CD4-positive, alpha-beta T cell treated with Interleukin-17A for 1 hour (primary cell): ENCODE results near the gene NHSL2.
A peak's percentile ranks its signal among the peaks of the same experiment; 100 is the strongest.

Source experiments
- DNase-seq: peaks from one replicate; pipeline ENCODE4 v3.0.0-alpha.2; 2020

NHSL2 gene

GRCh38 chrX:72114807-72115206, 204.2 kb downstream of the NHSL2 start:
- no peak for DNase-seq

- DNase-seq: no peak
These were observed 204.7 kb downstream of the NHSL2 start for GRCh38 chrX:72115380-72115779.

GRCh38 chrX:72117636-72118210, 207.1 kb downstream of the NHSL2 start:
- no peak for DNase-seq

GRCh38 chrX:72120837-72121236, 210.2 kb downstream of the NHSL2 start:
- DNase-seq: no peak

- peak; percentile 62 for DNase-seq
These were observed 210.7 kb downstream of the NHSL2 start for GRCh38 chrX:72121383-72121782.

- no peak for DNase-seq
These were observed 212.1 kb downstream of the NHSL2 start for GRCh38 chrX:72122621-72123337.

- no peak for DNase-seq
These were observed 213.0 kb downstream of the NHSL2 start for GRCh38 chrX:72123471-72124185.

- DNase-seq: no peak
These were observed 214.0 kb downstream of the NHSL2 start for GRCh38 chrX:72124540-72125201.

- no peak for DNase-seq
These were observed 214.8 kb downstream of the NHSL2 start for GRCh38 chrX:72125331-72126047.

- no peak for DNase-seq
These were observed 215.4 kb downstream of the NHSL2 start for GRCh38 chrX:72126048-72126415.

GRCh38 chrX:72126539-72127140, 216.0 kb downstream of the NHSL2 start:
- DNase-seq: peak; percentile 83

GRCh38 chrX:72127332-72127731, 216.7 kb downstream of the NHSL2 start:
- no peak for DNase-seq

GRCh38 chrX:72128183-72128834, 217.7 kb downstream of the NHSL2 start:
- DNase-seq: no peak

GRCh38 chrX:72128881-72129280, 218.2 kb downstream of the NHSL2 start:
- no peak for DNase-seq

GRCh38 chrX:72129661-72130060, 219.0 kb downstream of the NHSL2 start:
- no peak for DNase-seq

- no peak for DNase-seq
These were observed 219.6 kb downstream of the NHSL2 start for GRCh38 chrX:72130156-72130761.

GRCh38 chrX:72130762-72131250, 220.2 kb downstream of the NHSL2 start:
- no peak for DNase-seq

GRCh38 chrX:72131317-72132294, 221.0 kb downstream of the NHSL2 start, which contains the start of gene RTL5:
Gene RTL5 (minus strand): TSS chrX:72131915.
- DNase-seq: peak; percentile 71

- no peak for DNase-seq
These were observed 221.8 kb downstream of the NHSL2 start for GRCh38 chrX:72132456-72132855.
